Fibroblast of pulmonary artery (primary cell): ENCODE measurements around the gene FRMD6.
"Not testable (repeated sequence)": the region's sequence is repeated elsewhere in the genome, so short reads cannot be mapped to it uniquely, and the experiment has no call there.

Source experiments
- DNase-seq: peaks from one replicate; pipeline ENCODE4 v3.0.0-alpha.2; 2010; ENCODE audit warnings: low read depth
- H3K4me3 ChIP-seq: replicated peaks from 2 replicates; pipeline ENCODE4 v1.5.1; 2011; ENCODE audit warnings: low read depth, mild to moderate bottlenecking, control low read depth, low read length, moderate library complexity
- TF ChIP-seq, protein P1 (sequence below): IDR thresholded peaks from 2 replicates; pipeline ENCODE4 v1.5.1; 2011; ENCODE audit warnings: mild to moderate bottlenecking, control low read depth, low read length, inconsistent platforms; ENCODE audit errors: missing control alignments

Gene FRMD6

GRCh38 chr14:51626185-51626584 is 25.5 kb upstream of the FRMD6 start:
- no peak for DNase-seq
- TF ChIP-seq, protein P1, sequence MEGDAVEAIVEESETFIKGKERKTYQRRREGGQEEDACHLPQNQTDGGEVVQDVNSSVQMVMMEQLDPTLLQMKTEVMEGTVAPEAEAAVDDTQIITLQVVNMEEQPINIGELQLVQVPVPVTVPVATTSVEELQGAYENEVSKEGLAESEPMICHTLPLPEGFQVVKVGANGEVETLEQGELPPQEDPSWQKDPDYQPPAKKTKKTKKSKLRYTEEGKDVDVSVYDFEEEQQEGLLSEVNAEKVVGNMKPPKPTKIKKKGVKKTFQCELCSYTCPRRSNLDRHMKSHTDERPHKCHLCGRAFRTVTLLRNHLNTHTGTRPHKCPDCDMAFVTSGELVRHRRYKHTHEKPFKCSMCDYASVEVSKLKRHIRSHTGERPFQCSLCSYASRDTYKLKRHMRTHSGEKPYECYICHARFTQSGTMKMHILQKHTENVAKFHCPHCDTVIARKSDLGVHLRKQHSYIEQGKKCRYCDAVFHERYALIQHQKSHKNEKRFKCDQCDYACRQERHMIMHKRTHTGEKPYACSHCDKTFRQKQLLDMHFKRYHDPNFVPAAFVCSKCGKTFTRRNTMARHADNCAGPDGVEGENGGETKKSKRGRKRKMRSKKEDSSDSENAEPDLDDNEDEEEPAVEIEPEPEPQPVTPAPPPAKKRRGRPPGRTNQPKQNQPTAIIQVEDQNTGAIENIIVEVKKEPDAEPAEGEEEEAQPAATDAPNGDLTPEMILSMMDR = no peak
- H3K4me3 ChIP-seq = no peak overlapping the region

DNA sequence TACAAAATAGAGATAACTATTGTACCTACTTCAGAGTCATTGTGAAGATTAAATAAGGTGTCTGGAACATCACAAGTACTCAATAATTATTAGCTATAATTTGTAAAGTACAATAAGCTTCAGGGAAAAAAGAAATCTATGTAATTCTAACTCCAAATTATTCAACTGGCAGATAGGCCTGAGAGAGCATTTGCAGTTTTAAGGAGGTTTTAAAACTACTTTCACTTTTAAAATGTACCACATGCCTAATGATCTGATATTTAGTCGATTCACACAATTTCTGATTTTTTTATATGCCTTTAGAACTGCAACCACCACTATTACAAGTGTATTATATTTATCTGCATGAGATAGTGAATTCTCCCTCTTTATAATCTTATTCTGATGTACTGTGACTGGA is 24.9 kb upstream of the FRMD6 start:
- TF ChIP-seq, protein P1 = no peak
- H3K4me3 ChIP-seq = no peak overlapping the region
- DNase-seq = no peak

DNA sequence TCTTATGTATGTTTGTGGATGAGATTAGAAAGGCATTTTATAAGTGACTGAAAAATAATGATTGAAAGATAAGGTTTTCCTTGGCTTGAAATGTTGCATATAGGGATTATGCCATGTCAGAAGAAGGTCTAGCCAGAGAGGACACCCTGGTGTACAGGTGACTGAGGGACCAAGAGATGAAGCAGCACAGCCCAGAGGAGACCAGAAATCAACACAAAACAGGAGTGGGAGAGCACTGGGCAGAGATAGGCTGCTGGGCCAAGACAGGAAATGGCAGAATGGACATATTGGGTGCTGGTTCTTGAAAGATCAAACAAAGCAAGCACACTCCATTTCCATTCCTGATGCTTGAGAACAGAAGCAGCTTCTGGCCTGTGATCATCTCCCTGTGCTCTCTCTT is 24.4 kb upstream of the FRMD6 start:
- TF ChIP-seq, protein P1 = no peak
- H3K4me3 ChIP-seq = no peak overlapping the region
- no peak for DNase-seq

DNA sequence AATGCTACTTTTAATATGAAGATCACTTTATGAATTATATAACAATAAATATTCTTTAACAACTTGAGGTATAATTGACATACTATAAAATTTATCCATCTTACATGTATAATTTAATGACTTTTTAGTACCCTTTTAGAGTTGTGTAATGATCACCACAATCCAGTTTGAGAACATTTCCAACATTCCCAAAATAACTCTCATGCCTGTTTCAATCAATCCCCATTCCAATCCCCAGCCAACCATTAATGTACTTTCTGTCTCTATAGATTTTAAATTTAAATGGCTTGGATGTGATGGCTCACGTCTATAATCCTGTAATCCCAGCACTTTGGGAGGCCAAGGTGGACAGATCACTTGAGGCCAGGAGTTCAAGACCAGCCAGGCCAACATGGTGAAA is 23.5 kb upstream of the FRMD6 start:
- no peak overlapping the region for H3K4me3 ChIP-seq
- no peak for DNase-seq
- TF ChIP-seq, protein P1 = no peak

DNA sequence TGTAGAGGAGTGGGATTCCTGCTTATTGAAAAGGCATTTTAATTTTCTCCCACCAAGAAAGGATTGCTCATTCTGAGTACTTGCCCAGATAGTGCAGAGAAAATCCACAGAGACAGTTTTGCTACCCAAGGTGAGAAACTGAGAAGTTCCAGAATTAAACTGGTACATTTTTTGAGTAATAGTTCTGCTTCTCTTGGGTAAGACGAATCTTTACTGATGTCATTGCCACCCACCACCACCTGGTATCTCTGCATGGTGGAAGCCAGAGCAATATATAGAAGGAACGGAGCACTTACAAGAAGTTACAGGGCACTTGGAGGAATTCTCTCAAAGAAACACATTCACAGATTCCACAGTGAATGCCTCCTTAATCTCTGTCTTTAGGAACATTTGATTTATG is 20.7 kb upstream of the FRMD6 start:
- no peak overlapping the region for H3K4me3 ChIP-seq
- TF ChIP-seq, protein P1 = no peak
- DNase-seq = no peak

DNA sequence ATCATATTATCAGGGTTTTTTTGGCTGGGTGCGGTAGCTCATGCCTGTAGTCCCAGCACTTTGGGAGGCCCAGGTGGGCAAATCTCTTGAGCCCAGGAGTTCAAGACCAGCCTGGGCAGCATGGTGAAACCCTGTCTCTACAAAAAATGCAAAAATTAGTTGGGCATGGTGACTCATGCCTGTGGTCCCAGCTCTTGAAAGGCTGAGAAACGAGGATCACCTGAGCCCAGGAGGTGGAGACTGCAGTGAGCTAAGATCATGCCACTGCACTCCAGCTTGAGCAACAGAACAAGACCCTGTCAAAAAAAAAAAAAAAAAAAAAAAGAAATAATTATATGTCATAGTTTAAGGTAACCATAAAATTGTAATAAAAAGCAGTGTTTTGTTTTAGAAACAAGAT is 18.4 kb upstream of the FRMD6 start:
- H3K4me3 ChIP-seq, DNase-seq: not testable (repeated sequence)

GRCh38 chr14:51636109-51636508 is 15.6 kb upstream of the FRMD6 start:
- no peak overlapping the region for H3K4me3 ChIP-seq
- DNase-seq = no peak
- TF ChIP-seq, protein P1 = no peak
